Activated CD8-positive, alpha-beta memory T cell treated with anti-CD3 and anti-CD28 coated beads, Interleukin-2, amount 10 ng/mL, durations not matched to agents 7 days and 5 days (primary cell): ENCODE measurements around the gene ABLIM2. TPM values are rescaled to one million over a fixed set of nuclear protein-coding genes. Genes with fewer than 3 reads are reported as not detected.
A peak's percentile ranks its signal among the peaks of the same experiment; 100 is the strongest.

ENCODE experiments used
- ATAC-seq: fragments of 150-1000 bp; cut with Tn5 transposase; one replicate; pipeline ENCODE4 v1.10.0; 2021; ENCODE audit warnings: moderate library complexity
- CTCF ChIA-PET: fragments of 350-600 bp; sonication (Branson Sonifier 250); formaldehyde crosslinking; loops from one replicate; lab custom pipeline; 2021; ENCODE audit warnings: antibody characterized with exemption; lab: Charles Lee
- DNase-seq: peaks from one replicate; pipeline ENCODE4 v3.0.0-alpha.2; 2020
- H3K27ac Mint-ChIP-seq: one replicate; pipeline ENCODE4 v1.8.0; 2021; ENCODE audit warnings: mild to moderate bottlenecking, mixed read lengths
- H3K27me3 Mint-ChIP-seq: one replicate; pipeline ENCODE4 v1.8.0; 2021; ENCODE audit warnings: mixed read lengths
- H3K36me3 Mint-ChIP-seq: one replicate; pipeline ENCODE4 v1.8.0; 2021; ENCODE audit warnings: mild to moderate bottlenecking, mixed read lengths
- H3K4me1 Mint-ChIP-seq: one replicate; pipeline ENCODE4 v1.8.0; 2021; ENCODE audit warnings: mixed read lengths
- H3K4me3 Mint-ChIP-seq: one replicate; pipeline ENCODE4 v1.8.0; 2021; ENCODE audit warnings: mild to moderate bottlenecking, moderate library complexity, mixed read lengths
- H3K9me3 Mint-ChIP-seq: one replicate; pipeline ENCODE4 v1.8.0; 2022; ENCODE audit warnings: low read depth, mixed read lengths
- total RNA-seq, 2 experiments: library from RNA; stranded (reverse); gene quantifications; one replicate each; pipeline ENCODE4 v1.2.3, GENCODE V29; 2021

Gene ABLIM2
- total RNA-seq, 2 experiments from 2014 or later: 0.19 TPM; not detected in 1

DNA sequence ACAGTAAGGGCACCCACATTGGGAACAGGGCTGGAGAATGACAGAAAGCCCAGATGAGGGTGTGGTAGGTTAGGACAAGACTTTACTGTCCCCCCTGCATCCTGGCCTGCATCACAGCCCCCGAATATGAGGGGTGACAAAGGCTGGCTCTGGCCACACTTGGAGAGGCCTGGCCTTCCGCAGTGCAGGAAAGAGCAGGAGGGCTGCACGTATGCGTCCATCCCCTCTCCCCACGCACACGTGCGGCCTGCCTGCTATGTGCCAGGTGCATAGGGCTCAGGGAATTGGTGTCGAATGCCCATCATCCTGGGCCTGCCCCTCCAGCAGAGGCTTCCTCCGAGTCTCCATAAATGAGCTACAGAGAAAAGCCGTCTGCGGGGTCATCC lies 80.5 kb downstream of the ABLIM2 start:
- Mint-ChIP-seq H3K27me3 (no peaks in the 10 kb centered on the region), H3K9me3 (no peaks in the 10 kb centered on the region), H3K36me3 (no peaks in the 10 kb centered on the region), H3K27ac (no peak overlapping the region), H3K4me3 (no peak overlapping the region), H3K4me1 (no peaks in the 10 kb centered on the region)
- CTCF ChIA-PET: no interaction called here
- ATAC-seq (no peak), DNase-seq (no peak)

DNA sequence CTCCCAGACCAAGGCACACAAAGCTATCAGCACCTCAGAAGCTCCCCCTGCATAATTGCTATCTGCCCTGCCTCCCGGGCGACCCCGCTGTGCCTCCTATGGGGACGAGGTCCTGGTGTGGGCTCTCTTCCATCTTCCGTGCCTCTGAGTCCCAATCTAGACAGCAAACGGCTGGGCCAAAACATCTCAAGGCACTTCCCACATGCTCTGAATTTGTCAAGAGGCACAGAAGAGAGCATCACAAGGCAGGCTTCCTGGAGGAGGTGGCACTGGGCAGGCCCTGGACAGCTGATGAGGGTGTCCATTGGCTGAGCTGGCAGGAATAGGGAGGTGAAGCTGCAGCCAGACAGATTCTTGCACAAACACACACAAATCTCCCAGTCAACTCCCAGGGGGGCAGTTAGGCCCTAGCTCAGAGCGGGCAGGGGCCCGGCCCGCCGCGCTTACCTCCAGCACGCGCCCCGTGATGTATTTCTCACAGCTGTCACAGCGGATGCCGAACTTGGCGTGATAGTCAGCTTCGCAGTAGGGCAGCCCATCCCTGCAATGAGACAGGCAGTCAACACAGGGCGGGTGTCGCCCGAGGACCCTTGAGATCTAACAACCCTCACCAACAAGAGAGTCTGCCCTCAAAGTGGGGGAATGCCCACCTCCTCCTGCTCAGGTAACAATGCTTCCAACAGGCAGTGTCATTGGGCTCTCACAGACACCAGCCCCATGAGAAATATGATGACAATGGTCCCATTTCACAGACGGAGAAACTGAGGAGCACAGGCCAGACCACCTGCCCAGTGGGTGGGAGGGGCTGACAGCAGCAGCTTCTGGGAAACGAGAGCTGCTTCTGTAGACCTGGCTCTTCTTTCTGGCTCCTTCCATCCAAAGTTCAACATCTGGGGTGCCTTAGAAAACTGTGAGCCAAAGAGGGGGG lies 81.2 kb downstream of the ABLIM2 start:
- Mint-ChIP-seq H3K9me3 (no peaks in the 10 kb centered on the region), H3K36me3 (no peaks in the 10 kb centered on the region), H3K27ac (no peak overlapping the region), H3K4me1 (no peaks in the 10 kb centered on the region), H3K27me3 (no peaks in the 10 kb centered on the region), H3K4me3 (no peak overlapping the region)
- DNase-seq (no peak), ATAC-seq (no peak)
- CTCF ChIA-PET: no interaction called here

DNA sequence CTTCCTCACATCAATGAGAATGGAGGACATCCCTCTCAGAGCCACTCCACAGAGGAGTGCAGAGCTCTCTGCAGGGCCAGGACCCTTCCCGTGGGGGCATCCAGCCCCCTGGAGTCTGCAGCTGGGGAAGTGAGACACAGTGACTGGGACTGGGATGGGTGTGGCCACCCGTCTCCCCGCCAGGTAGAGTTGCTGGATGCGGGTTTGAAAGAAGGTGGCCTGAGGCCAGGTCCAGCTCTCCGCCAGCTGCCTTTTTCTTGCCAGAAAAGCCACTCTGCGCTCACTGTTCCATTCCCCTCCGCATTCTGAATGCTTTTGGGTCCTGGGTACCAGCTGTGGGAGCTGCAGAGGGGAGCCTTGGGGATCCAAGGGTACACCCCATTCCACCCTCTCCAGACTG lies 82.6 kb downstream of the ABLIM2 start:
- no peaks in the 10 kb centered on the region for H3K9me3 Mint-ChIP-seq
- no peak overlapping the region for H3K27ac Mint-ChIP-seq
- CTCF ChIA-PET: no interaction called here
- no peak for ATAC-seq
- no peaks in the 10 kb centered on the region for H3K4me1 Mint-ChIP-seq
- peaks cover 2% of the 10 kb centered on the region for H3K27me3 Mint-ChIP-seq
- DNase-seq: no peak
- no peaks in the 10 kb centered on the region for H3K36me3 Mint-ChIP-seq
- H3K4me3 Mint-ChIP-seq: no peak overlapping the region

DNA sequence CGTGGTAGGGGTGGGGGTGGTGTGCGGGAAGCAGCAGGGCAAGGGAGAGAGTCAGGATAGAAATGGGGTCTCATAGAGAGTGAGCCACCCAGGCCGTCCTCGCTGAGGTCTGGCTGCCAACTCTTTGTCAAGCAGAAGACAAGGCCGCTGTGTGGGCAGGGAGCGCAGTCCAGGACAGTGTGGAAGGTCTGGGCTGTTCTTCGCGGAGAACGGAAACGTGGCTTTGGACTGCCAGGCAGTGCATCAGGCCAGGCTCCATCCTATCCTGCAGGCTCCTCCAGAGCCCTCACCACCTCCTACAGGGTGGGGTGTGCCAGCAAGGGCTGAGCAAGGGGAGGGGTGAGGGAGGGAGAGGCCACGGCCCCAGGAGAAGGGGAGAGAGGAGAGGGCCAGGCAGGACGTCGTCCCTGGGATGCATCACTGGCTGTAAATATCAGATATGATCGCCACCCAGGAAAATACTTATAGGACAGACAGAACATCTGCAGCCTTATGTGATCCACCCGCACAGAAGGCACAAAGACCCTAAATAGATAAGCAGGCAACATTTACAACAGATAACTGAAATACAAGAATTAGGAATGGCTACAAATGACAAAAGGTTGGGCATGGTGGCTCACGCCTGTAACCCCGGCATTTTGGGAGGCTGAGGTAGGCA lies 85.3 kb downstream of the ABLIM2 start:
- CTCF ChIA-PET: interaction anchor here (0.7 kb wide), 1 partner anchor 76 kb away, joined by 4 read pairs; no protein-coding TSS in a partner anchor
- Mint-ChIP-seq H3K27me3 (peaks cover 2% of the 10 kb centered on the region), H3K9me3 (no peaks in the 10 kb centered on the region), H3K4me1 (no peaks in the 10 kb centered on the region), H3K36me3 (no peaks in the 10 kb centered on the region), H3K27ac (no peak overlapping the region), H3K4me3 (no peak overlapping the region)
- ATAC-seq: no peak
- no peak for DNase-seq

DNA sequence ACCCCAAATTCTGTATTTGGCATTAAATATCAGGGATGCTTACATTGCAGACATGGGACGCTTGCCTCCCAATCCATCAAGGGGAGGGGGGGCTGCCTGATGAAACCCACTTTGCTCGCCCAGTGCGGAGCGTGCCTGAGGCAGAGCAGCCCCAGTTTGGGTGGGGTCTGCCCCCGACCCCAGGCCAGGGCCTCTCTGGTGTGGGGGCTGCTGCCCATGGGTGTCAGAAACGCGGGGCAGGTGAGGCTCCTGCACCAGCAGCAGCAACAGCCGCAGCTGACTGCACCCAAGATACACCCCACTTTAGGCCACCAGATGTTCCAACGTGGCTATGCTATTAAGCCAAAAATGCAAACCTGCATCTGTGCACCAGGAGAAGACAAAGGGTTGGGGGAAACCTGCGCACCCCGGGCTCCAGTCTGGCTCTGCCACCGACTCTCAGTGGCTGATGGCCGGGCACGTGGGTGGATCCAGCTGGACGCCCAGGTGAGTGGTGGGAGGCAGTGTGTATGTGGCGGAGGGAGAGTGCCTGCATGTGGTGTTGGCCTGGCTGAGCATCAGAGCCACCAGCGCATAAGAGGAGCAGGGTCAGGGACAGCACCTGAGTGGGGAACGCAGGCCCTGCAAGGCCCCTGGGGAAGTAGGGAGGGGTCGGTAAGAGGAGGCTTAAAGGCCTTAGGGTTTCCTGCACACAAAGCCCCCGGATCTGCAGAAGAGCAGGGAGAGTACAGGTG lies 86.2 kb downstream of the ABLIM2 start:
- Mint-ChIP-seq H3K27ac (no peak overlapping the region), H3K9me3 (no peaks in the 10 kb centered on the region), H3K36me3 (no peaks in the 10 kb centered on the region), H3K27me3 (peaks cover 2% of the 10 kb centered on the region), H3K4me3 (no peak overlapping the region), H3K4me1 (no peaks in the 10 kb centered on the region)
- CTCF ChIA-PET: no interaction called here
- ATAC-seq (no peak), DNase-seq (no peak)

DNA sequence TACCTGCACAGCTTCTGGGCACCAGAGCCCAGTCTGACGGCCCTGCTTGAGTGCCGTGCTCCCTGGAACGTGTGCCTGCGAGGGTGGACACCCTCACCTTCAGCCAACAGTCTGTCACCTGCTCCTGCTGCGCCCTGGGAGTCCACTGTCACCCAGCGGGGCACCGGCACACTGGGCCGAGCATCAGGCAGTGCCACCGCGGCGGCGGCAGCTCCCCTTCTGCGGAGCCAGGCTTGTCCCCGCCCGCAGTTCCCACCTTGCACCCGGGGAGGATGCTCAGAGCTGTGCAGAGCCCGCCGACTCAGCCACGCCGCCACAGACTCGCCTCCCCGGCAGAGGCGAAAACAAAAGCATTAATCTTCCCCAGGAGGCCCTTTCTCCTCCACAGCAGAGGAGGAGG lies 86.8 kb downstream of the ABLIM2 start:
- CTCF ChIA-PET: no interaction called here
- Mint-ChIP-seq H3K9me3 (no peaks in the 10 kb centered on the region), H3K36me3 (no peaks in the 10 kb centered on the region), H3K27ac (no peak overlapping the region), H3K27me3 (peaks cover 2% of the 10 kb centered on the region), H3K4me1 (no peaks in the 10 kb centered on the region), H3K4me3 (no peak overlapping the region)
- ATAC-seq (no peak), DNase-seq (no peak)

DNA sequence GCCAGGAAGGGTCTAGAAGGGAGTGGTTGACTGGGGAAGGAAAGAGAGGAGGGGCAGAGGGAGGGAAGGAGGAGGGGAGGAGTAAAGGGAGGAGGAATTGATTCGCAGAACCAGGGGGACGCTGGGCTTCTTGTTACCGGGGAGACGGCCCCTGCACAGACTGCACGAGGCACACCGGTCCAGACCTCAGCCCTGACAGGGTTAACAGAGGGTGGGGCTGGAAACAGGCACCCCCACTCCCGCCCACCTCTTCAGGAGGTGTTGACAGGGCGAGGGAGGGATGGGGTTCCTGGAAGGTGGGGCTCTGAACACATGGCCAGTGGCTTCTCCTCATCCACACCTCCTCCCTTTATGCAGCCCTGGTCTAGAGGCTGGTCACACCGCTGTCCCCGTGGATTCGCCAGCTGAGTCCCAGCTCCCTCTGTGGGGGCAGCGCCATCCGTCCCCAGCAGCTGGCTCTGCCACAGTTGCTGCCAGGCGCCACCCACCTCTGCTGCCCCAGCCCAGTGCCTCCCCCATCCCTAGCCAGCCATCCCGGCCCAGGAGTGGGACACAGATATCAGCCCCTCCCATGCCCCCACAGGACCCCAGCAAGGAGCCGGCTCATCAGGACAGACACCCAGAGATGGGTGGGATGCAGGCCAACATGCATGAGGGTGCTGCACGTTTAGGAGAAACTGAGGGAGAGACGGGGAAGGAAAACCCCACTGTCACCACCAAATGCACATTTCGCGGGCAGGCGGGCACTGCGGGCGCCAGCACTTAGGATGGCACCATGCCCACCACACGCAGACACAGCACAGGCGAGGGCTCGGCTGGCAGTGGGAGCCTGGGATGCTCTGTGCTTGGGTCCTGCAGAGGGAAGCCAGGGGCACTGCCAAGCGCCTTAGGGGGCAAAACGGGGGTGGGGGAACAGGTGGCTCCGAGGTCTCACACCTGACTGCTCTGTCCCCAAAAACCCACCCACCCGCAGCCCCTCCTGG lies 87.6 kb downstream of the ABLIM2 start:
- CTCF ChIA-PET: no interaction called here
- Mint-ChIP-seq H3K27ac (no peak overlapping the region), H3K4me1 (no peaks in the 10 kb centered on the region), H3K27me3 (peaks cover 2% of the 10 kb centered on the region), H3K9me3 (no peaks in the 10 kb centered on the region), H3K4me3 (no peak overlapping the region), H3K36me3 (no peaks in the 10 kb centered on the region)
- ATAC-seq (peak; percentile 9), DNase-seq (no peak)

DNA sequence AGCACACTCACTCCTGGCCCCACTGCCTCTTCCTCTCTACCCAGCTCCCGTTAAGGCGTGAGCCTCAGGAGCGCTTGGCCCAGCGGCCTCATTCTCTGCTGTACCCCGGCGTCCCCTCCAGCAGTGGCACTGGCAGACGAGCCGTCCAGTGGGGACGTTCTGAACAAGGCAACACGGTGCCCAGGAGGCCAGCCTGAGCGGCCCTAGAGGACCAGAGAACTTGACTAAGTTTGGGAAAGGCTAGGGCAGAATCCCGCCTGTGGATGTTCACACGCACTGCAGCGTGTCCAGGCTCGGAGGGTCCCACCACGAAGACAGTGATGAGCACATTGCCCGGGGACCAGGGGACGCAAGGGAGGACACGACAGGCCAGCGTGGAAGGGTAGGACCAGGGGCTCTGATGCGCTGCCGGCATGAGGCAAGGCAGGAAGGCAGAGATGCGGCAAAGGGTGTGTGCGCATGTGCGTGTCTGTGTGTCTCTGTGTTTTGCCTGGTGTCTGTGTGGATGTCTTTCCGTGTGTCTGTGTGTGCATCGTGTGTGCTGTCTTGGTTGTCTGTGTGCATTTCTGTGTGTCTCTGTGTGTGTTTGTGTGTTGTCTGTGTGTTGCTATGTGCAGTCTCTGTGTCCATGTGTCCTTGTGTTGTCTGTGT lies 89.4 kb downstream of the ABLIM2 start:
- H3K27me3 Mint-ChIP-seq: peaks cover 2% of the 10 kb centered on the region
- H3K4me1 Mint-ChIP-seq: no peaks in the 10 kb centered on the region
- ATAC-seq (no peak), DNase-seq (no peak)
- peaks cover 5% of the 10 kb centered on the region for H3K9me3 Mint-ChIP-seq
- peaks cover 3% of the 10 kb centered on the region for H3K36me3 Mint-ChIP-seq
- no peak overlapping the region for H3K4me3 Mint-ChIP-seq
- no peak overlapping the region for H3K27ac Mint-ChIP-seq
- CTCF ChIA-PET: no interaction called here

DNA sequence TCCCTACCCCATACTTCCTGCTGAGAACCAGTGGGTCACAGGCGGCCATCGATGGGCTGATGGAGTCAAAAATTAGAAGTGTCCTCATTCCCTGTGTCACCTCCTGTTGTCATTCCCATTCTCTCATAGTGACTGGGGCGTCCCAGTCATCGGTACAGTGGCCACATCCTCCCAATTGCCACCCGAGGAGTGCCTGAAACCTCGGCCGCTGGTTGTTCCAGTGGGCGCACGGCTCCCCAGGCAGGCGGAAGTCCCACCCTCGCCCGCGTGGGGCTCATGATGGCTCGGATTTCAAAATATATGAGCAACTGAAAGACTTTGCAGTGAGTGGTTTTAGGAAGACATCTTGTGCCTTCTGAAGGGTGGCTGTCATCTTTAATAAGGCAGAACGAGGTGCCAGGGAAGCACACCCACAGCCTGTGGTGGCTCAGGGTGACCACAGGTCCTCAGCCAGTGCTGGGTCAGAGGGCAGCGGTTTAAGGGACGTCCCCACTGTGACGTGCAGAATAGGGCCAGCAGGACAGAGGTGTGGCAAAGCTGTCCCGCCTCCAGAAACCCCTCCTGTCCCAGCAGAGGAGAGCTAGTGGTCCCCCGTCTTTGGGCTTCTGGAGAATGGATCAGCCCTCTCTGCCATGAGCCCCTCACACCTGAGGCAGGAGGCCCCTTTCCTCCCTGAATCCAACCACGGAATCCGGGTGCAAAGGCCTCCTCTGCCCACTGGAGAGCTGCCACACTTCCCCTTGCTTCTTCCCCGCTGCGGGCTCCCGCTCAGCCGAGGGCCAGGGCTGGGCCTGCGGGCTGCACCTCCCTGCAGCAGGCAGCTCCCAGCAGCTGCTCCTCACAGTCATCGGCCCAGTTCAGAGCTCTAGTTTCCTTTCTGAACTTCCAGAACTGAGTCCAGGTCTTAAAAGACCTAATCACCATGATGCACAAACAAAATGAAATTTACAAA lies 90.4 kb downstream of the ABLIM2 start:
- H3K4me3 Mint-ChIP-seq: no peak overlapping the region
- H3K27me3 Mint-ChIP-seq: peaks cover 2% of the 10 kb centered on the region
- ATAC-seq: no peak
- H3K4me1 Mint-ChIP-seq: no peaks in the 10 kb centered on the region
- DNase-seq: no peak
- H3K9me3 Mint-ChIP-seq: peaks cover 13% of the 10 kb centered on the region
- peaks cover 3% of the 10 kb centered on the region for H3K36me3 Mint-ChIP-seq
- no peak overlapping the region for H3K27ac Mint-ChIP-seq
- CTCF ChIA-PET: no interaction called here

DNA sequence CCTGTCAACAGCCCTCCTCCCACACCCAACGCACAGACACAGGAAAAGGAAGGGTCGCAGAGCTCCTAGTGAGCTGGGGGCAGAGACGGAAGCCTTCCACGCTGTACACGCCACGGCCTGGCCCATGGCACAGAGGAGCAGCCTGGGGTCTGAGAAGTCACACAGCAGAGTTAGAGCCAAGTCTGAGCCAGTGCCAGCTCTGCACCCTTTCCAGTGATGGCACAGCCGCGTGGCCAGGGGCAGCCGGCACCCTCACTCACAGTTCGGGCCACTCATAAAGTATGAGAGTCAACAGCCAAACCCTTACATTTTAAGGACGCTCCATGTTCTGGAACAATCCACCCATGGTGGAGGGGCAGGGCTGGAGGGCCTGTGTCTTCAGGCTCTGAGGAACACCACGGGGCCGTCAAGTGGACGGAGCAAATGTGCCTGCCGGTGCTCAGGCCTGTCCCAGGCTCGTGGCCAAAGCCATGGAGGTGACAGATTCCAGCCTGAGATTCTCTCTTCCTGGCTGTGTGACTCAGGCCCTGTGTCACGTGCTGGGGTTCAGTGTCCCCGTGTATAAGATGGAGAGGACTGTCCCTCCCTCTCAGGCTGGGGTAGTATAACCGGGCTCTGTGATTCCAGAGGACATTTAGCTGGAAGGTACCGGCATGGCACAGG lies 91.2 kb downstream of the ABLIM2 start:
- H3K36me3 Mint-ChIP-seq: peaks cover 3% of the 10 kb centered on the region
- no peak overlapping the region for H3K27ac Mint-ChIP-seq
- peaks cover 14% of the 10 kb centered on the region for H3K9me3 Mint-ChIP-seq
- H3K4me1 Mint-ChIP-seq: no peaks in the 10 kb centered on the region
- no peak for ATAC-seq
- no peak overlapping the region for H3K4me3 Mint-ChIP-seq
- CTCF ChIA-PET: no interaction called here
- H3K27me3 Mint-ChIP-seq: peaks cover 2% of the 10 kb centered on the region
- no peak for DNase-seq

DNA sequence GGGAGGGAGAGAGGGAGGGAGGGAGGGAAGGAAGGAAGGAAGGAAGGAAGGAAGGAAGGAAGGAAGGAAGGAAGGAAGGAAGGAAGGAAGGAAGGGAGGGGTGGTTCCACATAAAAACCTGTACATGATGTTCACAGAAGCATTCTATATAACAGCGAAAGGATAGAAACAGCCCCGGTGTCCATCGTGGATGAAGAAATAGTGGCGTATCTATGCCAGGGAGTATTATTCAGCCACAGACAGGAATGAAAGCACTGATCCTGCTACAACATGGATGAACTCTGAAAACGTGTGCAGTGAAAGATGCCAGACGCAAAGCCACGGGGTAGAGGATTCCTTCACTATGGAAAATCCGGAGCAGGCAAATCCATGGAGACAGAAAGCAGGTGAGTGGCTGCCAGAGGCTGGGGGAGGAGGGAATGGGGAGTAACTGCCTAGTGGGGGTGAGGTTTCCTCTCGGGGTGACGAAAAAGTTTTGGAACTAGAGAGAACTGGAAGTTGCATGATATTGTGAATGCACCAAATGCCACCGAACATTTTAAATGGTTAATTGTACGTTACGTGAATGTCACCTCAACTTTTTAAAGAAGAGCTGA lies 92.2 kb downstream of the ABLIM2 start:
- Mint-ChIP-seq H3K27ac (no peak overlapping the region), H3K9me3 (peaks cover 14% of the 10 kb centered on the region), H3K4me1 (no peaks in the 10 kb centered on the region), H3K27me3 (no peaks in the 10 kb centered on the region), H3K4me3 (no peak overlapping the region), H3K36me3 (peaks cover 3% of the 10 kb centered on the region)
- CTCF ChIA-PET: no interaction called here
- DNase-seq (no peak), ATAC-seq (no peak)
